PC-9 (cell line): ENCODE measurements around the gene AMIGO2. TPM values are rescaled to one million over a fixed set of nuclear protein-coding genes. Genes with fewer than 3 reads are reported as not detected.

Experiments
- BruUV-seq: library from RNA; stranded (reverse); fragments of 400-500 nt; replicated peaks from 2 replicates; lab custom pipeline; 2021; lab: Mats Ljungman, UMichigan
- CTCF ChIA-PET: fragments of 300-600 bp; sonication (Branson Sonifier 250); formaldehyde crosslinking; loops from one replicate; lab custom pipeline; 2022; ENCODE audit warnings: antibody characterized with exemption; lab: Charles Lee
- POLR2A ChIA-PET: fragments of 300-600 bp; sonication (Branson Sonifier 250); formaldehyde crosslinking; loops from one replicate; lab custom pipeline; 2022; ENCODE audit warnings: antibody characterized with exemption; ENCODE audit not compliant: unreplicated experiment; lab: Charles Lee
- DNase-seq, 2 experiments: peaks; one replicate each; pipeline versions ENCODE4 v3.0.0 to v3.0.0-alpha.2; 2015 to 2022; ENCODE audit warnings: mixed read lengths in 1 of 2
- H2AFZ ChIP-seq: fragments of 200-600 bp; sonication (generic); 2 replicates; pipeline ENCODE4 v1.8.1; 2017; ENCODE audit warnings: antibody characterized with exemption
- H3F3A ChIP-seq: fragments of 200-600 bp; sonication (generic); 2 replicates; pipeline ENCODE4 v1.8.1; 2017; ENCODE audit warnings: antibody characterized with exemption, mild to moderate bottlenecking, low read depth; ENCODE audit not compliant: insufficient read depth
- H3K27ac ChIP-seq: fragments of 200-600 bp; sonication (generic); 2 replicates; pipeline ENCODE4 v1.6.1; 2016; ENCODE audit warnings: mixed run types
- H3K27me3 ChIP-seq: fragments of 200-600 bp; sonication (generic); 2 replicates; pipeline ENCODE4 v1.6.1; 2016; ENCODE audit warnings: low read depth, mixed run types; ENCODE audit not compliant: insufficient read depth
- H3K36me3 ChIP-seq: fragments of 200-600 bp; sonication (generic); 2 replicates; pipeline ENCODE4 v1.6.1; 2016; ENCODE audit warnings: low read depth, mixed run types
- H3K4me1 ChIP-seq: fragments of 200-600 bp; sonication (generic); replicated peaks from 2 replicates; pipeline ENCODE4 v1.6.1; 2016; ENCODE audit warnings: mixed run types; ENCODE audit not compliant: insufficient read depth
- H3K4me2 ChIP-seq: fragments of 200-600 bp; sonication (generic); 2 replicates; pipeline ENCODE4 v1.6.1; 2017; ENCODE audit warnings: mixed run types
- H3K4me3 ChIP-seq: fragments of 200-600 bp; sonication (generic); 2 replicates; pipeline ENCODE4 v1.6.1; 2016; ENCODE audit warnings: mixed run types
- H3K79me2 ChIP-seq: fragments of 200-600 bp; sonication (generic); 2 replicates; pipeline ENCODE4 v1.6.1; 2017; ENCODE audit warnings: low read depth, mixed run types
- H3K9me2 ChIP-seq: fragments of 200-600 bp; sonication (generic); 2 replicates; pipeline ENCODE4 v1.8.1; 2017; ENCODE audit warnings: mild to moderate bottlenecking; ENCODE audit not compliant: insufficient read depth
- H3K9me3 ChIP-seq: fragments of 200-600 bp; sonication (generic); 2 replicates; pipeline ENCODE4 v1.8.1; 2016; ENCODE audit warnings: low read depth; ENCODE audit not compliant: insufficient read depth
- H4K20me1 ChIP-seq: fragments of 200-600 bp; sonication (generic); 2 replicates; pipeline ENCODE4 v1.8.1; 2017; ENCODE audit not compliant: insufficient read depth
- EZH2 ChIP-seq: fragments of 200-600 bp; sonication (generic); IDR thresholded peaks from 2 replicates; pipeline ENCODE4 v1.8.0; 2017; ENCODE audit warnings: antibody characterized with exemption, low read depth
- intact Hi-C: fragments of 100-400 bp; cut with micrococcal nuclease; formaldehyde crosslinking; loops from one replicate; pipeline ENCODE4 v1.10.0; 2022; ENCODE audit not compliant: unreplicated experiment
- total RNA-seq: library from RNA; stranded (reverse); gene quantifications from 2 replicates; pipeline ENCODE4 v1.2.3, GENCODE V29; 2021
- TF ChIP-seq, protein P1 (sequence below): fragments of 200-600 bp; sonication (generic); conservative IDR thresholded peaks from 2 replicates; pipeline ENCODE4 v1.6.1; 2017; ENCODE audit warnings: mixed run types, antibody characterized with exemption, mild to moderate bottlenecking, moderate library complexity

The AMIGO2 gene
- total RNA-seq, 1 experiment from 2014 or later: 41.9 TPM

DNA sequence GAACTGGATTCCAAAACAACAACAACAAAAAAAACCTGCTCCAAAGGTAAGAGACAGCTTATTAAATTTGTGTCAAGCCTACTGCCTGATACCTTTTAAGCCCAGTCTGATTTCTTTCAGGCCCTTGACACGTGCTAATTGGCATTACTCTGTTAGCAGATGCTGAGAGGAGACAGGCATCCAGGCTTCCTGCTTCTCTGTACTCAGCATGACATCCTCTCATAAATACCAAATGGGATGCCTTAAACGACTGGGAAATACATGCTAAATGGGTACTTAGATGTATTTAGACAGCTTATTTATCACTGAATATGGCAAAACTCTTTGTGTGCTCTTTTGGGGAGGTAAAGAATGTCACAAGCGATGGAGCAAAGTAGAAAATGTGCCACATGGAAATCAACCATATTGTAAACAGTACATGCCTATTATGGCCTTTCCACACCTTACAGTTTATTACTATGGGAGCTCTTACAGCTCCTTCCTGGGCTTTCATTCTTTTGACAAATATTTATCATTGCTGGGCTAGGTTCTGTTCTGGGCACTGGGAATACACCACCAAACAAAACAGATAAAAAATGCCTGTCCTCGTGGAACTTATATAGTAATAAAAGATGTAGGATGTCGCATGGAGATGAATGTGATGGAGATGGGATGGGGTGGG, 11.9 kb downstream of the AMIGO2 start:
- H3K4me1 ChIP-seq: no peaks in the 10 kb centered on the region
- no peaks in the 10 kb centered on the region; the same call in 1 of the 2 replicates for H3F3A ChIP-seq
- H3K36me3 ChIP-seq: no peaks in the 10 kb centered on the region
- no peaks in the 10 kb centered on the region for H3K27me3 ChIP-seq
- H3K79me2 ChIP-seq: no peaks in the 10 kb centered on the region
- POLR2A ChIA-PET: no interaction called here
- no peaks in the 10 kb centered on the region for H4K20me1 ChIP-seq
- no peaks in the 10 kb centered on the region; the same call in 1 of the 2 replicates for H3K9me3 ChIP-seq
- no peak overlapping the region for H3K4me3 ChIP-seq
- CTCF ChIA-PET: interaction anchor here (0.6 kb wide), 1 partner anchor 25 kb away, joined by 3 read pairs; no protein-coding TSS in a partner anchor
- no TSS peak for BruUV-seq
- H3K9me2 ChIP-seq: no peaks in the 10 kb centered on the region
- no peak overlapping the region for H3K27ac ChIP-seq
- TF ChIP-seq EZH2: no peak
- no peak for DNase-seq
- H3K4me2 ChIP-seq: no peak overlapping the region
- intact Hi-C loops: no loop called here
- H2AFZ ChIP-seq: no peak overlapping the region

- no peaks in the 10 kb centered on the region for H4K20me1 ChIP-seq
- H3K9me3 ChIP-seq: no peaks in the 10 kb centered on the region; the same call in 1 of the 2 replicates
- no peaks in the 10 kb centered on the region for H3K4me1 ChIP-seq
- H3K4me2 ChIP-seq: no peak overlapping the region
- POLR2A ChIA-PET: no interaction called here
- H2AFZ ChIP-seq: no peak overlapping the region
- CTCF ChIA-PET: interaction anchor here (0.6 kb wide), 1 partner anchor 24 kb away, joined by 3 read pairs; no protein-coding TSS in a partner anchor
- H3K4me3 ChIP-seq: no peak overlapping the region
- no TSS peak for BruUV-seq
- H3K27me3 ChIP-seq: no peaks in the 10 kb centered on the region
- TF ChIP-seq, protein P1, sequence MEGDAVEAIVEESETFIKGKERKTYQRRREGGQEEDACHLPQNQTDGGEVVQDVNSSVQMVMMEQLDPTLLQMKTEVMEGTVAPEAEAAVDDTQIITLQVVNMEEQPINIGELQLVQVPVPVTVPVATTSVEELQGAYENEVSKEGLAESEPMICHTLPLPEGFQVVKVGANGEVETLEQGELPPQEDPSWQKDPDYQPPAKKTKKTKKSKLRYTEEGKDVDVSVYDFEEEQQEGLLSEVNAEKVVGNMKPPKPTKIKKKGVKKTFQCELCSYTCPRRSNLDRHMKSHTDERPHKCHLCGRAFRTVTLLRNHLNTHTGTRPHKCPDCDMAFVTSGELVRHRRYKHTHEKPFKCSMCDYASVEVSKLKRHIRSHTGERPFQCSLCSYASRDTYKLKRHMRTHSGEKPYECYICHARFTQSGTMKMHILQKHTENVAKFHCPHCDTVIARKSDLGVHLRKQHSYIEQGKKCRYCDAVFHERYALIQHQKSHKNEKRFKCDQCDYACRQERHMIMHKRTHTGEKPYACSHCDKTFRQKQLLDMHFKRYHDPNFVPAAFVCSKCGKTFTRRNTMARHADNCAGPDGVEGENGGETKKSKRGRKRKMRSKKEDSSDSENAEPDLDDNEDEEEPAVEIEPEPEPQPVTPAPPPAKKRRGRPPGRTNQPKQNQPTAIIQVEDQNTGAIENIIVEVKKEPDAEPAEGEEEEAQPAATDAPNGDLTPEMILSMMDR: no peak
- TF ChIP-seq EZH2: no peak
- H3F3A ChIP-seq: no peaks in the 10 kb centered on the region; the same call in 1 of the 2 replicates
- DNase-seq: no peak
- H3K79me2 ChIP-seq: no peaks in the 10 kb centered on the region
- no peaks in the 10 kb centered on the region for H3K36me3 ChIP-seq
- H3K27ac ChIP-seq: no peak overlapping the region
- H3K9me2 ChIP-seq: no peaks in the 10 kb centered on the region
- intact Hi-C loops: no loop called here
These were observed 12.6 kb downstream of the AMIGO2 start for GRCh38 chr12:47067176-47067575.

GRCh38 chr12:47066278-47067025, 13.3 kb downstream of the AMIGO2 start:
- Histone ChIP-seq H3K4me1 (no peaks in the 10 kb centered on the region), H3F3A (no peaks in the 10 kb centered on the region; the same call in 1 of the 2 replicates), H3K79me2 (no peaks in the 10 kb centered on the region), H3K4me2 (no peak overlapping the region), H3K9me2 (no peaks in the 10 kb centered on the region), H3K27me3 (no peaks in the 10 kb centered on the region), H3K9me3 (no peaks in the 10 kb centered on the region; the same call in 1 of the 2 replicates), H3K27ac (no peak overlapping the region), H3K36me3 (no peaks in the 10 kb centered on the region), H3K4me3 (no peak overlapping the region), H4K20me1 (no peaks in the 10 kb centered on the region), H2AFZ (no peak overlapping the region)
- ChIA-PET POLR2A (interaction anchor here (1.0 kb wide), 1 partner anchor 839 kb away, joined by 4 read pairs; the partner anchor contains the start of gene VDR), CTCF (interaction anchor here (0.6 kb wide), 1 partner anchor 217 kb away, joined by 3 read pairs; no protein-coding TSS in a partner anchor)
- no TSS peak for BruUV-seq
- no peak for DNase-seq
- intact Hi-C loops: no loop called here
- TF ChIP-seq, protein P1: no peak
- TF ChIP-seq EZH2: no peak
